Liver (tissue), 3 donors: Measurements from ENCODE around the gene GIT2.

ENCODE experiments used
- CTCF ChIP-seq: fragments of 150-350 bp; IDR thresholded peaks from 2 replicates; pipeline ENCODE4 v1.5.1; 2017; ENCODE audit warnings: improper control_type of control experiment, low read depth, low read length; ENCODE audit not compliant: missing input control
- EGR1 ChIP-seq, 2 donors: IDR thresholded peaks; 2 replicates each; pipeline ENCODE4 v1.6.1; 2016 to 2018; ENCODE audit warnings: antibody characterized with exemption in 2 of 2, low read depth in 2 of 2
- FOXA1 ChIP-seq: IDR thresholded peaks from 2 replicates; pipeline ENCODE4 v1.6.1; 2016; ENCODE audit warnings: antibody characterized with exemption
- JUND ChIP-seq, 2 donors: IDR thresholded peaks; 2 replicates each; pipeline ENCODE4 v1.6.1; 2016; ENCODE audit warnings: antibody characterized with exemption in 2 of 2
- RAD21 ChIP-seq, 2 donors: IDR thresholded peaks; 2 replicates each; pipeline ENCODE4 v1.6.1; 2016; ENCODE audit warnings: antibody characterized with exemption in 2 of 2, mild to moderate bottlenecking in 2 of 2
- SP1 ChIP-seq: IDR thresholded peaks from 2 replicates; pipeline ENCODE4 v1.6.1; 2018; ENCODE audit warnings: antibody characterized with exemption, mild to moderate bottlenecking
- TAF1 ChIP-seq: conservative IDR thresholded peaks from 2 replicates; pipeline ENCODE4 v1.6.1; 2016; ENCODE audit warnings: antibody characterized with exemption, mild to moderate bottlenecking
- YY1 ChIP-seq: IDR thresholded peaks from 2 replicates; pipeline ENCODE4 v1.6.1; 2016; ENCODE audit warnings: antibody characterized with exemption, mild to moderate bottlenecking
- donor health status: healthy.
- donor health status: healthy.

DNA sequence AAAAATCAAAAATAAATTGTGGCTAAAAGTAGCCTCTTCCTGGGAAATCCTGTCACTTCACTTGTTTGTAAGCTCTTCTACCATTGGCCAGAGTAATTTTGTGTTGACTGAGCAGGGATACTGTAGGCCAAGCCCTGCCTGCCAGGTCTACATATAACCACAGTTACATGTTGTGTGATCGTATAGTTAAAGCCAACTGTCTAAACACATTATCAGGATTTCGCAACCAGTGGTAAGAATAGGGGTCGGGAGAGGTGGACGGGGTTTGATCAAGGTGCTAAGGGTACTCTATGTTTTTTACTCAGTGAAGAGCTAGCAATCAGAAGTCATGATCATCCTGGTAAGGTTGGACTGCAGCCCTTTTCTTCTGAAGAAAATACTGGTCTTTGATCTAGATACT, 16.5 kb upstream of the GIT2 start:
- TF ChIP-seq CTCF = no peak
- TF ChIP-seq JUND (IDR thresholded peaks at IDR 0.05) = no peak
- TF ChIP-seq TAF1 = no peak
- no peak for TF ChIP-seq SP1
- no peak for TF ChIP-seq FOXA1
- TF ChIP-seq YY1 = no peak
- TF ChIP-seq RAD21 (IDR thresholded peaks at IDR 0.05) = no peak
- no peak for TF ChIP-seq EGR1 (IDR thresholded peaks at IDR 0.05; ENCODE audit: low read depth in 2 of 2)
